GM19328 (cell line): ENCODE measurements around the gene WNT5A.
A peak's percentile ranks its signal among the peaks of the same experiment; 100 is the strongest.
"Not testable (repeated sequence)": the region's sequence is repeated elsewhere in the genome, so short reads cannot be mapped to it uniquely, and the experiment has no call there.

Experiments used
- ATAC-seq: cut with Tn5 transposase; IDR thresholded peaks from one replicate; pipeline ENCODE4 v1.9.1; 2021; ENCODE audit warnings: mild to moderate bottlenecking, moderate library complexity; ENCODE audit not compliant: unreplicated experiment

WNT5A gene

GRCh38 chr3:55507808-55508207 lies 20.7 kb upstream of the WNT5A start:
- ATAC-seq = no peak

GRCh38 chr3:55505776-55506175 lies 18.7 kb upstream of the WNT5A start:
- no peak for ATAC-seq

- ATAC-seq = not testable (repeated sequence)
Measured at GRCh38 chr3:55505102-55505501, 18.0 kb upstream of the WNT5A start.

GRCh38 chr3:55501905-55502304 lies 14.8 kb upstream of the WNT5A start:
- no peak for ATAC-seq

GRCh38 chr3:55500555-55501330 lies 13.6 kb upstream of the WNT5A start:
- ATAC-seq = no peak

- no peak for ATAC-seq
Measured at GRCh38 chr3:55498520-55498919, 11.4 kb upstream of the WNT5A start.

- ATAC-seq = no peak
Measured at GRCh38 chr3:55497250-55497649, 10.1 kb upstream of the WNT5A start.

GRCh38 chr3:55494976-55495375 lies 7.9 kb upstream of the WNT5A start:
- ATAC-seq = no peak

- ATAC-seq = no peak
Measured at GRCh38 chr3:55492976-55493375, 5.9 kb upstream of the WNT5A start.

GRCh38 chr3:55491296-55491816 lies 4.2 kb upstream of the WNT5A start:
- no peak for ATAC-seq

GRCh38 chr3:55490276-55490913 lies 3.3 kb upstream of the WNT5A start:
- ATAC-seq = no peak

- ATAC-seq = no peak
Measured at GRCh38 chr3:55489798-55490132, 2.7 kb upstream of the WNT5A start.

- ATAC-seq = no peak
Measured at GRCh38 chr3:55488398-55489055, 1.4 kb upstream of the WNT5A start.

- ATAC-seq = no peak
Measured at GRCh38 chr3:55487381-55488241, 505 bp upstream of the WNT5A start.

GRCh38 chr3:55486101-55486856 lies 827 bp downstream of the WNT5A start:
- ATAC-seq = no peak

- ATAC-seq = peak; percentile 59
Measured at GRCh38 chr3:55484801-55485791, 2.0 kb downstream of the WNT5A start.

- ATAC-seq = no peak
Measured at GRCh38 chr3:55484191-55484689, 2.9 kb downstream of the WNT5A start.

- no peak for ATAC-seq
Measured at GRCh38 chr3:55483196-55484095, 3.7 kb downstream of the WNT5A start.
